CD4-positive, alpha-beta memory T cell (primary cell): ENCODE results near the gene LMF2. TPM values are rescaled to one million over a fixed set of nuclear protein-coding genes. Genes with fewer than 3 reads are reported as not detected.

Source experiments
- CTCF ChIA-PET: fragments of 350-600 bp; sonication (Branson Sonifier 250); formaldehyde crosslinking; loops from one replicate; lab custom pipeline; 2021; ENCODE audit warnings: inconsistent platforms; ENCODE audit not compliant: partially characterized antibody; lab: Charles Lee
- POLR2A ChIA-PET: fragments of 350-600 bp; sonication (Branson Sonifier 250); formaldehyde crosslinking; loops from one replicate; lab custom pipeline; 2021; ENCODE audit not compliant: partially characterized antibody; lab: Charles Lee
- DNase-seq, 5 donors: peaks; one replicate each; pipeline versions ENCODE4 v3.0.0 to v3.0.0-alpha.2; 2020 to 2022; ENCODE audit warnings: mixed read lengths in 1 of 5
- H3K27ac ChIP-seq: one replicate; pipeline ENCODE4 v1.7.0; 2013; ENCODE audit warnings: low read depth, low read length
- H3K27me3 ChIP-seq: 2 replicates; pipeline ENCODE4 v1.7.0; 2013; ENCODE audit warnings: mild to moderate bottlenecking, low read length, moderate library complexity; ENCODE audit not compliant: insufficient read depth
- H3K36me3 ChIP-seq: 2 replicates; pipeline ENCODE4 v1.7.0; 2013; ENCODE audit warnings: mild to moderate bottlenecking, low read length, moderate library complexity; ENCODE audit not compliant: insufficient read depth
- H3K4me1 ChIP-seq: 2 replicates; pipeline ENCODE4 v1.7.0; 2013; ENCODE audit warnings: mild to moderate bottlenecking, low read length, moderate library complexity; ENCODE audit not compliant: insufficient read depth
- H3K4me3 ChIP-seq, 2 donors: one replicate each; pipeline ENCODE4 v1.7.0; 2013; ENCODE audit warnings: low read length in 2 of 2, mild to moderate bottlenecking in 1 of 2
- H3K9me3 ChIP-seq, 2 donors: one replicate each; pipeline ENCODE4 v1.7.0; 2013; ENCODE audit warnings: low read length in 2 of 2, control low read depth in 1 of 2; ENCODE audit not compliant: control insufficient read depth in 1 of 2
- H3K27ac Mint-ChIP-seq, 7 donors: one replicate each; pipeline ENCODE4 v1.8.0; 2020 to 2021; ENCODE audit warnings: mixed read lengths in 7 of 7, mild to moderate bottlenecking in 6 of 7, inconsistent platforms in 3 of 7, moderate library complexity in 3 of 7
- H3K27me3 Mint-ChIP-seq, 2 donors: one replicate each; pipeline ENCODE4 v1.8.0; 2020 to 2021; ENCODE audit warnings: mixed read lengths in 2 of 2
- H3K36me3 Mint-ChIP-seq, 2 donors: one replicate each; pipeline ENCODE4 v1.8.0; 2020 to 2021; ENCODE audit warnings: mixed read lengths in 2 of 2, inconsistent platforms in 1 of 2, mild to moderate bottlenecking in 1 of 2
- H3K4me1 Mint-ChIP-seq, 4 donors: one replicate each; pipeline ENCODE4 v1.8.0; 2020 to 2021; ENCODE audit warnings: mixed read lengths in 4 of 4, mild to moderate bottlenecking in 1 of 4
- H3K4me3 Mint-ChIP-seq, 8 donors: one replicate each; pipeline ENCODE4 v1.8.0; 2020 to 2021; ENCODE audit warnings: mixed read lengths in 8 of 8, mild to moderate bottlenecking in 7 of 8, moderate library complexity in 6 of 8, inconsistent platforms in 3 of 8
- H3K9me3 Mint-ChIP-seq, 8 donors: one replicate each; pipeline ENCODE4 v1.8.0; 2020 to 2021; ENCODE audit warnings: mixed read lengths in 8 of 8, mild to moderate bottlenecking in 5 of 8, inconsistent platforms in 3 of 8, moderate library complexity in 1 of 8
- intact Hi-C: fragments of 100-400 bp; cut with micrococcal nuclease; formaldehyde crosslinking; loops from one replicate; pipeline ENCODE4 v1.15.1; 2023
- polyA plus RNA-seq, 2 donors: library from polyadenylated mRNA; unstranded; fragments of 300-500 nt; fragmentation: Illumina TruSeq; gene quantifications; one replicate each; pipeline ENCODE4 v1.2.3, GENCODE V29; 2021
- total RNA-seq, 2 experiments: library from RNA; stranded (reverse); gene quantifications; one replicate each; pipeline ENCODE4 v1.2.3, GENCODE V29; 2021

The LMF2 gene
- total and polyA plus RNA-seq, 4 experiments from 2014 or later: 21.7 to 155 (median 93.1) TPM

GRCh38 chr22:50505776-50506610, 1.5 kb downstream of the LMF2 start:
- H3K36me3 Mint-ChIP-seq: peaks cover 0 to 20% of the 10 kb centered on the region in 2 donors
- Histone ChIP-seq H3K4me3 (peak overlapping the region; percentile 84 to 98), H3K27ac (peak overlapping the region; percentile 98), H3K36me3 (peaks cover 22% of the 10 kb centered on the region), H3K27me3 (no peaks in the 10 kb centered on the region), H3K9me3 (no peaks in the 10 kb centered on the region), H3K4me1 (peaks cover 28% of the 10 kb centered on the region)
- ChIA-PET CTCF (interaction anchor here (3.7 to 6.8 kb wide), 2 partner anchors 8 to 20 kb away, joined by 12 to 76 read pairs; partner anchors contain the start of gene SCO2), POLR2A (interaction anchor here (1.2 to 7.6 kb wide), 5 partner anchors 21 to 261 kb away, joined by 5 to 242 read pairs (median 71); partner anchors contain the start of genes SBF1, SCO2, TUBGCP6 and TYMP)
- no peaks in the 10 kb centered on the region for H3K9me3 Mint-ChIP-seq
- peak overlapping the region; percentile 24 to 97 (median 38) for H3K4me3 Mint-ChIP-seq
- intact Hi-C loops: loop anchor here (2.0 to 5.0 kb wide), 2 partner anchors 41 to 163 kb away; partner anchors contain the start of genes KLHDC7B and PPP6R2
- no peaks in the 10 kb centered on the region for H3K27me3 Mint-ChIP-seq
- H3K27ac Mint-ChIP-seq: peak overlapping the region in 1 of 7 donors; percentile 30
- no peak for DNase-seq
- peaks cover 10 to 26% (median 18%) of the 10 kb centered on the region in 4 donors for H3K4me1 Mint-ChIP-seq

GRCh38 chr22:50505276-50505775, 2.2 kb downstream of the LMF2 start:
- H3K9me3 ChIP-seq: no peaks in the 10 kb centered on the region
- Mint-ChIP-seq H3K9me3 (no peaks in the 10 kb centered on the region), H3K27me3 (no peaks in the 10 kb centered on the region), H3K4me3 (peak overlapping the region in 2 of 8 donors; percentile 58 to 68), H3K4me1 (peaks cover 10 to 26% (median 18%) of the 10 kb centered on the region in 4 donors), H3K27ac (peak overlapping the region in 1 of 7 donors; percentile 30), H3K36me3 (peaks cover 0 to 22% of the 10 kb centered on the region in 2 donors)
- no peak overlapping the region for H3K4me3 ChIP-seq
- H3K27me3 ChIP-seq: no peaks in the 10 kb centered on the region
- H3K27ac ChIP-seq: no peak overlapping the region
- ChIA-PET POLR2A (interaction anchor here (1.2 to 7.6 kb wide), 5 partner anchors 20 to 116 kb away, joined by 5 to 242 read pairs (median 71); partner anchors contain the start of genes SBF1, SCO2 and TYMP), CTCF (no interaction called here)
- no peak for DNase-seq
- intact Hi-C loops: loop anchor here (5.0 kb wide), 1 partner anchor 42 kb away; the partner anchor contains the start of gene KLHDC7B
- H3K36me3 ChIP-seq: peaks cover 22% of the 10 kb centered on the region
- H3K4me1 ChIP-seq: peaks cover 28% of the 10 kb centered on the region

- Mint-ChIP-seq H3K9me3 (no peaks in the 10 kb centered on the region), H3K4me1 (peaks cover 9 to 24% (median 17%) of the 10 kb centered on the region in 4 donors), H3K27ac (no peak overlapping the region), H3K36me3 (peaks cover 0 to 22% of the 10 kb centered on the region in 2 donors), H3K4me3 (no peak overlapping the region), H3K27me3 (no peaks in the 10 kb centered on the region)
- no peak overlapping the region for H3K4me3 ChIP-seq
- ChIA-PET POLR2A (interaction anchor here (1.2 to 5.0 kb wide), 3 partner anchors 21 to 117 kb away, joined by 5 to 76 read pairs (median 71); partner anchors contain the start of genes SBF1 and SCO2), CTCF (interaction anchor here (0.9 to 1.3 kb wide), 2 partner anchors 21 to 123 kb away, joined by 4 to 5 read pairs; partner anchors contain the start of gene SCO2)
- H3K4me1 ChIP-seq: peaks cover 27% of the 10 kb centered on the region
- no peak for DNase-seq
- no peaks in the 10 kb centered on the region for H3K27me3 ChIP-seq
- intact Hi-C loops: loop anchor here (5.0 kb wide), 1 partner anchor 43 kb away; the partner anchor contains the start of gene KLHDC7B
- H3K27ac ChIP-seq: no peak overlapping the region
- H3K9me3 ChIP-seq: no peaks in the 10 kb centered on the region
- H3K36me3 ChIP-seq: peaks cover 22% of the 10 kb centered on the region
Observed at GRCh38 chr22:50504369-50505211, 2.9 kb downstream of the LMF2 start.

GRCh38 chr22:50503475-50504145, 3.9 kb downstream of the LMF2 start:
- Histone ChIP-seq H3K4me1 (peaks cover 18% of the 10 kb centered on the region), H3K36me3 (peaks cover 22% of the 10 kb centered on the region), H3K4me3 (no peak overlapping the region), H3K9me3 (no peaks in the 10 kb centered on the region), H3K27me3 (no peaks in the 10 kb centered on the region), H3K27ac (no peak overlapping the region)
- H3K4me3 Mint-ChIP-seq: no peak overlapping the region
- H3K4me1 Mint-ChIP-seq: peaks cover 3 to 14% (median 8%) of the 10 kb centered on the region in 4 donors
- DNase-seq: no peak
- CTCF ChIA-PET: interaction anchor here (0.5 to 1.3 kb wide), 3 partner anchors 22 to 156 kb away, joined by 3 to 5 read pairs (median 4); partner anchors contain the start of gene SCO2
- no peak overlapping the region for H3K27ac Mint-ChIP-seq
- H3K9me3 Mint-ChIP-seq: no peaks in the 10 kb centered on the region
- intact Hi-C loops: no loop called here
- POLR2A ChIA-PET: interaction anchor here (0.9 to 2.1 kb wide), 3 partner anchors 22 to 118 kb away, joined by 3 to 7 read pairs (median 5); partner anchors contain the start of gene SCO2
- no peaks in the 10 kb centered on the region for H3K27me3 Mint-ChIP-seq
- H3K36me3 Mint-ChIP-seq: peaks cover 0 to 15% of the 10 kb centered on the region in 2 donors

- Histone ChIP-seq H3K9me3 (no peaks in the 10 kb centered on the region), H3K27me3 (no peaks in the 10 kb centered on the region), H3K4me3 (no peak overlapping the region), H3K4me1 (peaks cover 18% of the 10 kb centered on the region), H3K36me3 (peaks cover 22% of the 10 kb centered on the region), H3K27ac (no peak overlapping the region)
- Mint-ChIP-seq H3K36me3 (peaks cover 0 to 10% of the 10 kb centered on the region in 2 donors), H3K4me3 (no peak overlapping the region), H3K9me3 (no peaks in the 10 kb centered on the region), H3K27ac (no peak overlapping the region), H3K27me3 (no peaks in the 10 kb centered on the region), H3K4me1 (peaks cover 1 to 9% (median 6%) of the 10 kb centered on the region in 4 donors)
- CTCF ChIA-PET: interaction anchor here (1.3 kb wide), 1 partner anchor 23 kb away, joined by 5 read pairs; the partner anchor contains the start of gene SCO2
- POLR2A ChIA-PET: interaction anchor here (0.9 to 2.1 kb wide), 3 partner anchors 23 to 118 kb away, joined by 3 to 7 read pairs (median 5); partner anchors contain the start of gene SCO2
- no peak for DNase-seq
- intact Hi-C loops: no loop called here
Observed at GRCh38 chr22:50502628-50503474, 4.7 kb downstream of the LMF2 start.
